ENCODE results near the gene SNX25.

DNA sequence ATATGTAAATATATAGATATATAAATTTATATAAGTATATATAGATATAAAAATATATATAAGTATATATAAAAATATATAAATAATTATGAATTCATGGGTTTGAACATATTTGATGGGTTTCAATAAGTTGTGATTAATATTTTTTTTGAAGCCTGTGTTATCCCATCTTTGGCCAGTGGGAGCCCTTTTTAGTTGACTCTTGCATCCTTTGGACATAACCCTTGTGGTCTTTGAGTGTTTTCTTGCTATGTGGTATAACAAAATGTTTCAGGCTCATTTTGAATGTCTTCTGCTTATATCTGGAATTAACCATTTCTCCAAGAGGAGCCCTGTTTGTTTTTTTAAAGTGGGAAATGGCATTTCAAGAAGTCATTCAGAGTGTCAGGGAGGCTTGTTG is 15.2 kb downstream of the SNX25 start:
- TF ChIP-seq REST (IDR thresholded peaks at IDR 0.05; ENCODE audit: insufficient read depth in 1 of 2, low read depth in 2 of 2, low read length in 2 of 2) (no peak), POLR2AphosphoS5 (IDR thresholded peaks at IDR 0.05; ENCODE audit: low read depth, low read length) (no peak)
